Hindlimb muscle (tissue), 1 donor: ENCODE data around the gene LRIF1. TPM values are rescaled to one million over a fixed set of nuclear protein-coding genes. Genes with fewer than 3 reads are reported as not detected.
"Not testable (repeated sequence)": the region's sequence is repeated elsewhere in the genome, so short reads cannot be mapped to it uniquely, and the experiment has no call there.

Source experiments
- DNase-seq: peaks from one replicate; pipeline ENCODE4 v3.0.0-alpha.2; 2013
- polyA plus RNA-seq: library from polyadenylated mRNA; unstranded; fragments of 120-200 nt; gene quantifications from one replicate; pipeline ENCODE4 v1.2.1, GENCODE V29; 2013; ENCODE audit not compliant: insufficient read length

LRIF1 gene
- polyA plus RNA-seq, 1 donor: 8.6 TPM

DNA sequence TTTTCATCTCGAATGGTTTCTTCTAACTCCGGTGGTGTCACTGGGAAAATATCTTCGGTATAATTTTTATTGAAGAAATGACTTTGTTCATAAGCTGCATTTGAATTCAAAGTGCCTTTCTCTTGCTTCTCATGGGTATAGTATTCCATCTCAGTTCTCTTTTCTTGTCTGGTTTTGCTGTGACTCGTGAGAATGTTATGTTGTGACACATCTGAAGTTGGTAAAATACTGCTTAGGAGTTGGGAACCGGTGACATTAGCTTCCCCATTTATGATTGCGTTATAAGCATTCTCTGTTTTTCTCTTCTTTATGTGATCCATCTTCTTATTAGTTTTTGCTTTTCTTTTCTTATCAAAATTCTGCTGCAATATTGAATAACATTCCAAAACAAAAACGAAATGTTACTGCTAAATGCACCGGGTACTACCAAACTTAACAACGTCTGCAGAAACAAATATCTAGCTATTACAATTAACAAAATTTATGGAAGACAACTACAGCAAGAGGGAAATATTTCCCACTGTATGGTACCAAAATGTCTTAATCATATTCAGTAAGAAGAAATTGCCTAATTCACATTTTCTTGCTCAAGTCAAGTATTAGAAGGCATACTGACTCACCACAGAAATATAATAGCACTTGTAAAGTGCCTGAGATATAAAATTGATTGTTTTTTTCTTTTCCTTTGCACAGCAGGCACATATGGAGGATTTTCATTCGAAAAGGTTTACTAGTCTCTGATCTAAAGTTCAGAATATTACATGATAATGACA, 15.5 kb downstream of the LRIF1 start:
- no peak for DNase-seq

GRCh38 chr1:110945626-110946025, 18.1 kb downstream of the LRIF1 start:
- DNase-seq: no peak

- no peak for DNase-seq
These were observed 18.9 kb downstream of the LRIF1 start for GRCh38 chr1:110944806-110945205.

GRCh38 chr1:110936567-110936966, 27.2 kb downstream of the LRIF1 start:
- DNase-seq: no peak

DNA sequence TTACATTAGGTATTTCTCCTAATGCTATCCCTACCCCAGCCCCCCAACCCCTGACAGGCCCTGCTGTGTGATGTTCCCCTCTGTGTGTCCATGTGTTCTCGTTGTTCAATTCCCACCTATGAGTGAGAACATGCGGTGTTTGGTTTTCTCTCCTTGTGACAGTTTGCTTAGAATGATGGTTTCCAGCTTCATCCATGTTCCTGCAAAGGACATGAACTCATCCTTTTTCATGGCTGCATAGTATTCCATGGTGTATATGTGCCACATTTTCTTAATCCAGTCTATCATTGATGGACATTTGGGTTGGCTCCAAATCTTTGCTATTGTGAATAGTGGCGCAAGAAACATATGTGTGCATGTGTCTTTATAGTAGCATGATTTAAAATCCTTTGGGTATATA, 32.6 kb downstream of the LRIF1 start:
- DNase-seq: not testable (repeated sequence)

GRCh38 chr1:110928904-110929303, 34.8 kb downstream of the LRIF1 start:
- DNase-seq: no peak

GRCh38 chr1:110928191-110928590, 35.5 kb downstream of the LRIF1 start:
- no peak for DNase-seq

DNA sequence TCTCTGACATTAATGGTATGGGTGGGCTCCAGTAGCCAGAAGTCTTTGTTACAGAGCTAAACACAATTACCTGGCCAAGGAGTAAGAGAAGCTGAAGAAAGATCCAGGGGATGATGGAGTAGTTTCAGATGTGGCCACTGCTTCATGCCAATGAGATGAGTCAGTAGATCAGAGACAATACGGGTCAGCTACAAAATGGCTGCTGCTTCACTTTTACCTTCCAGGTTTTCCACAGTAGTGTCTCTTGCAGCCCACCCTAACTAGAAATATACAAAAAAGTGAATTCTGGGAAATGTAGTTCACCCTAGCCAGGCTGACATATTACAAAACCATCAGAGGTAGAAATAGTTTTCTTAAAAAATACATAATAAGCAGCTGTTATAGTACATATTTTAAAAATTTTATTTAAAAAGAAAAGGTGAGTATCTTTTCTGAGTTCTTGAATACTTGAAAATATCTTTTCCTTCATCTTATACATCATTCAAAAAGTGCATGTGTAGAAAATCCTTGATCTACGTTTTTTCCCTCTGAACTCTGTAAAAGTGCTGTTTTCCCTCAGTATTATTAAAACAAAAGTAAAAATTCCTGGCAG, 36.1 kb downstream of the LRIF1 start:
- DNase-seq: no peak

DNA sequence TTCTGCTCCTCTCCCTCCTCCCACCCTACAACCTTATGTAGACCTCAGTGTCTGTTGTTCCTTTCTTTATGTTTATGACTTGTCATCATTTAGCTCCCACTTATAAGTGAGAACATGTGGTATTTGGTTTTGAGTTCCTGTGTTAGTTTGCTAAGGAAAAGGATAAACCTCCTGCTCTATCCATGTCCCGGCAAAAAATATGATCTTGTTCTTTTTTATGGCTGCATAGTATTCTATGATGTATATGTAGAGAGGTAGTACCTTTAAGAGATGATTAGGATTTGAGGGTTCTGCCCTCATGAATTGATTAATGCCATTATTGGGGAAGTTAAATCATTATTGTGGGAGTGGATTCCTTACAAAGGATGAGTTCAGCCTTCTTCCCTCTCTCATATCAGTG, 41.8 kb downstream of the LRIF1 start:
- no peak for DNase-seq

DNA sequence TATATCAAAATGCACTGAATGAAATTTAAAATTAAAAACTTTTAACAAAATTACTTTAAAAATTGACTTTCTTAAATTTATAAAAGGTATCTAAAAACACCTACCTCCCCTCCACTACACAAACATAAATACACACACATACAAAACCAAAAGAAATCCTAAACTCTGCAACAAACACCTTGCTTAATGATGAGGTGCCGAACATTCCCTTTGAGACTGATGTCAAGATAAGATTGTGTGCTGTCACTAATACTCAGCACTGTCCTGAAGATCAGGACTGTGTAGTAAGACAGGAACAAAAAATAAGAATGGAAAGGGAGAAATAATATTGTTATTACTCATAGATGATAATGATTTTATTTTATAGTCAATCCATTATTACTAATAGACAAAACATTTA, 45.7 kb downstream of the LRIF1 start:
- DNase-seq: no peak

DNA sequence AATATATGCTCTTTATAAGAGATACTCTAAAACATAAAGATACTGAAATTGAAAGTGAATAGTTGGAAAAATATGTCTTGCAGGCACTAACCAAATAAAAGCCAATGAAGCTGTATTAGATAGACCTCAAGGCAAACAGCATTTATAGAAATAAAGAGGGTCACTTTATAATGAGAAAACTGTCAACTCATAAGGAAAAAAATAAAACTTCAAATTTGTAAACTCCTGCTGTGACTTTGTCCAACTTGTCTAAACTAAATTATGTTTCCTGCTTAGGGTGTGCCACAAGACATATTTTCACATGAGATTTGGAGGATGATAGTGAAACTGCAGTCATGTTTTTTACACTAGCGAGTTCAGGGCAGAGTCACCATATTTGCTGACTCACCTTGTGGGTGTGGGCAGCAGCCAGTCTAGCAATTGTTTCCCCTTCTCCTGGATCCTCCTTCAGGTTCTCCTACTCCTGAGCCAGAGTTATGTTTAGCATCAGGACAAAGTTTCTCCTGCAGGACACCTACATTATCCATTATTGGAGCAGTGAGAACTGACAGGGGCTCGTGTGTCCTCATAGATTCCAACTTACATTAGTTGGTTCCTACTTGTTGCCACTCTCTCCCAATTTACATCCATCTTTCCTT, 46.9 kb downstream of the LRIF1 start:
- DNase-seq: no peak

DNA sequence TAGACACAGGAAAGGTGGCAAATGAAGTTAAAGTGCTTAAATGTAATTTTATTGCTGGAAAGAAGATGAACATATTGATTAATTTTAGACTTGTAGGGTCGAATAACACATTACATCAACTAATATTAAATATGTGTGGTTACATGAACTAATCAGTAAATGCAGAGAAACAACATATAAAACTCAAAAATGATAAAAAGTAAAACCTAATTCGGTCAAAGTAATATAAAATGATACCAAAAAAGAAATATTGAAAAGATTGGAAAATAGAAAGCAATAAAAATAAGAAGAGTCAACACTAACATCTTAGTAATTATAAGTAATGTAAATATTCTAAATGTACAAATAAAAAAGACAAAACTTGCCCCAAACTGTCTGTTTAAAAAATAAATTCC, 47.5 kb downstream of the LRIF1 start:
- DNase-seq: no peak

DNA sequence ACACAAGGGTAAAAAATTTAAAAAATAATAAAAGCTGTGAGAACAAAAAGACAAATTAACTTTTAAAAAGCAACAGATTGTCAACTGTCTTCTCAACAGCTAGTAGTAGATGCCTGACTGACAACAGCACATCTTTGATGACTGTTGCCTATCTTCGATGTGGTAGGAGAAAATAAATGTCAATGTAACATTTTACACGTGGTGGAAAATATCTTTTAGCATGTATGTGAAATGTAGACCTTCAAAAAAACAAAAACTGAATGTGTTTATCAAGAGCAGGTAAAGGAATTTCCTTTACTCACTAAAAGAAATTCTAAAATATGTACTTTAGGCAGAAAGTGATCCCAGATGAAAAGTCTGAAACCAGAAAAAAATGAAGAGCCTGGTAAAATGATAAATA, 47.9 kb downstream of the LRIF1 start:
- no peak for DNase-seq

- no peak for DNase-seq
These were observed 49.0 kb downstream of the LRIF1 start for GRCh38 chr1:110914676-110915075.

DNA sequence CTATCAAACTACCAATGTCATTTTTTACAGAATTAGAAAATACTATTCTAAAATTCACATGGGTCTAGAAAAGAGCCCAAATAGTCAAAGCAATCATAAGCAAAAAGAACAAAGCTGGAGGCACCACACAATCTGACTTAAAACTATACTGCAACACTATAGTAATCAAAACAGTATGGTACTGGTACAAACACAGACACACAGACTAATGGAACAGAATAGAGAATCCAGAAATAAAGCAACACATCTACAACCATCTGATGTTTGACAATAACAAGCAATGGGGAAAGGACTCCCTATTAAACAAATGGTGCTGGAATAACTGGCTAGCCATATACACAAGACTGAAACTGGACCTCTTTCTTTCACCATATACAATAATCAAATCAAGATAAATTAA, 50.9 kb downstream of the LRIF1 start:
- no peak for DNase-seq

DNA sequence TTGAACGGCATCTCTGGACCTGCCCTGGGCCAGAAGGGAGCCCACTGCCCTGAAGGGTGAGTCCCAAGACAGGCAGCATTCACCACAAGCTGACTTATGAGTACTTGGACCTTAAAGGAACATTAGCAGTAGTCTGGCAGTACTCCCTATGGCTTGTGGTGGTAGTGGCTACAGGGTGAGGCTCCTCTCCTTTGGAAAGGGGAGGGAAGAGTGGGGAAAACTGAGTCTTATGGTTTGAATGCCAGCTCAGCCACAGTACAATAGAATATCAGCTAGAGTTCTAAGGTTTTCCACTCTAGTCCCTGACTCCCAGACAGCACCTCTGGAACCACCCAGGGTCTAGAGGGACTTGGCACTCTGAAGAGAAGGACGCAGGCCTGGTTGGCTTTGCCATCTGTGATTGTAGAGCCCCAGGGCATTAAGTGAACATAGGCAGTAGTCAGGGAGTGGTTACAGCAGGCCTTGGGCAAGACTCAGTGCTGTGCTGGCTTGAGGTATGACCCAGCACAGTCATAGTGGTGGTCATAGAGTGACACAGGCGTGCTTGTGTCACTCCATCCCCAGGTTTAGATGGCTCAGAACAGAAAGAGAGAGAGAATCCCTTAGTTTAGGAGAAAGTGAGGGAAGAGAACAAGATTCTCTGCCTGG, 59.7 kb downstream of the LRIF1 start:
- no peak for DNase-seq

DNA sequence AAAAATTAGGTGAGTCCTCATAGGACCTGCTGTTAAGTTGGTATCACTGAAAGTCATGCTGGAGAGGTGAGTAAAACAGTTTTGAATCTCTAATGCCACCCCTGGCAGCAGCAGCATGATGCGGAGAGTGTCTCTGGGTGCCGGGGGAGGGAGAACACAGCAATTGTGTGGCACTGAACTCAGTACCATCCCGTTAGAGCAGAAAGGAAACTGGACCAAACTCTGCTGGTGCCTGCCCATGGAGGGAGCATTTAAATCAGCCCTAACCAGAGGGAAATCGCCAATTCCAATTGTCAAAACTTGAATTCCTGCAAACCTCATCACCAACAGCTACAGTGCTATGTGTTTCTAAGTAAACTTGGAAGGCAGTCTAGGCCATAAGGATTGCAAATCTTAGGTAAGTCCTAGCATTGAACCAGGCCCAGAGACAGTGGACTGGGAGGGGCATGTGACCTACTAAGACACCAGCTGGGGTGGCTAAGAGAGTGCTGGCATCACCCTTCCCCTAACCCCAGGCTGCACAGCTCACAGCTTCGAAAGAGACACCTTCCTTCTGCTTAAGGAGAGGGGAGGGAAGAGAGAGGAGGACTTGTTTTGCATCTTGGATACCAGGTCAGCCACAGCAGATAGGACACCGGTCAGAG, 60.8 kb downstream of the LRIF1 start:
- no peak for DNase-seq

DNA sequence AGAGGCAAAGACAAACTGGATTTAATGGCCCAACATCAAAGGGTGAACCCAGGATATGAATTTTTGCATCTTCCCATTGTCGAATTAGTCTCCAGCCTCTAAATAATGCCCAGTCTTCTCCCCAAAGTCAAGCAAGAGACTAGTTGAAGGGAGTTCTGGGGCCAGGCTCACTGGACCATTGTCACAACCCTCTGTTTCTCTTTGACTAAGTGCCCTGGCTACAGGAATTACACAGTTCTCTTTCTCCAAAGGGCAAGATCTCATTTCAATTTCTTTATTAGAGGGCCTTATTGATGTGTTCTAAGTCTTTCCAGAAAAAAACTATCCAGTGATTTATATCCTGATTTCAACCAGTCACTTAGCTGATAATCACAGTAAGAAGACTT, 64.3 kb downstream of the LRIF1 start:
- no peak for DNase-seq

- no peak for DNase-seq
These were observed 64.8 kb downstream of the LRIF1 start for GRCh38 chr1:110898734-110899457.

DNA sequence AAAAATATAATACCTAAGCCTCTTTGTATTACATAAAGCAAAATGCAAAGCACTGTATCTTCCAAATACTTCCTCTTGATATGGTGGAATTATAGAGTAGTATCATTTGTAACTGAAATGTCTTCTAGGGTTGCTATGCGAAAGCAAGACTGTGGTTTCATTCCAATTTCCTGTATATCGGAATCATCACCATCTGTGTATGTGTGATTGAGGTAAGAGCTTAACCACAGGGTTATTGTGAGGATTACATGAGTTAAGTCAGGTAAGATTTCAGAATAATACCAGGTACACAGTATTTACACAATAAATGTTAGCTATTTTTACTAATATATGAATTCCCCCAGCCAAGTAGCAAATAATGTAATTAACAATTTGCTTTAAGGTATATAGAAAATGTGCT, 66.0 kb downstream of the LRIF1 start:
- DNase-seq: no peak
